ENCODE data around the gene HOPX. TPM values are rescaled to one million over a fixed set of nuclear protein-coding genes. Genes with fewer than 3 reads are reported as not detected.

HOPX gene
- total and polyA plus RNA-seq, 2 of the 4 experiments (the other 2 are of a cell fraction): 1.3 to 1.7 TPM

- Histone ChIP-seq H4K20me1 (ENCODE audit: insufficient read depth, low read length) (no peaks in the 10 kb centered on the region), H2BK5ac (ENCODE audit: low read depth, low read length, poor library complexity, severe bottlenecking) (no peak overlapping the region), H3K9me3 (ENCODE audit: control insufficient read depth, insufficient read depth, low read length) (no peaks in the 10 kb centered on the region), H3K56ac (ENCODE audit: extremely low read depth, insufficient read depth, low read length) (no peak overlapping the region), H3K27ac (ENCODE audit: insufficient read depth, low read length) (no peak overlapping the region), H3K23ac (ENCODE audit: low read depth, low read length) (no peak overlapping the region), H2AFZ (replicated peaks; ENCODE audit: low read length, poor library complexity) (no peak overlapping the region), H3K14ac (replicated peaks; ENCODE audit: low read depth, low read length) (no peak overlapping the region), H2AK9ac (replicated peaks; ENCODE audit: low read depth, low read length, poor library complexity) (no peak overlapping the region), H4K8ac (ENCODE audit: low read depth in 2 of 2, low read length in 2 of 2) (no peak overlapping the region), H3K4ac (ENCODE audit: low read depth, low read length) (no peak overlapping the region), H3K4me3 (ENCODE audit: insufficient read depth, low read depth, low read length) (no peak overlapping the region), H3K79me1 (ENCODE audit: low read depth in 1 of 2, low read length in 2 of 2) (no peaks in the 10 kb centered on the region), H4K91ac (ENCODE audit: insufficient read depth, low read depth, low read length) (no peak overlapping the region), H2AK5ac (ENCODE audit: low read depth, low read length) (no peak overlapping the region), H2BK120ac (ENCODE audit: low read depth, low read length) (no peak overlapping the region), H3K4me1 (ENCODE audit: control insufficient read depth, insufficient read depth, low read length) (no peaks in the 10 kb centered on the region), H3K27me3 (ENCODE audit: control insufficient read depth, insufficient read depth, low read length) (peaks cover 5% of the 10 kb centered on the region), H3K9ac (ENCODE audit: low read depth, low read length) (no peak overlapping the region), H3K9me1 (ENCODE audit: insufficient read depth, low read length) (no peaks in the 10 kb centered on the region), H3K18ac (ENCODE audit: low read depth, low read length) (no peak overlapping the region), H2BK15ac (ENCODE audit: low read depth, low read length) (no peak overlapping the region), H2BK20ac (ENCODE audit: low read depth, low read length) (no peak overlapping the region), H4K5ac (ENCODE audit: low read depth, low read length) (no peak overlapping the region), H3K36me3 (ENCODE audit: control insufficient read depth, insufficient read depth, low read length) (no peaks in the 10 kb centered on the region), H3K4me2 (ENCODE audit: low read depth, low read length) (no peak overlapping the region)
- in situ Hi-C loops (cut with MboI; ENCODE audit: low sequenced_read_pairs) (no loop called here), dilution Hi-C loops (cut with HindIII; ENCODE audit: low sequenced_read_pairs, unreplicated experiment) (no loop called here), intact Hi-C loops (cut with micrococcal nuclease) (no loop called here)
- BruUV-seq (replicated peaks): no TSS peak
- TF ChIP-seq RFX5 (IDR thresholded peaks at IDR 0.05; ENCODE audit: low read depth, low read length): no peak
- no peak for TF ChIP-seq CHD1 (IDR thresholded peaks at IDR 0.05; ENCODE audit: low read depth, low read length)
- TF ChIP-seq RCOR1 (IDR thresholded peaks at IDR 0.05; ENCODE audit: insufficient replicate concordance, low read length): no peak
- TF ChIP-seq MAZ (IDR thresholded peaks at IDR 0.05; ENCODE audit: borderline replicate concordance, low read depth, low read length): no peak
- TF ChIP-seq CEBPB (IDR thresholded peaks at IDR 0.05; ENCODE audit: low read depth, low read length): no peak
- no peak for TF ChIP-seq BHLHE40 (IDR thresholded peaks at IDR 0.05; ENCODE audit: low read depth, low read length)
- TF ChIP-seq POLR2A (IDR thresholded peaks at IDR 0.05; ENCODE audit: low read depth, low read length): no peak
- TF ChIP-seq ELK1 (IDR thresholded peaks at IDR 0.05; ENCODE audit: borderline replicate concordance, low read depth, low read length): no peak
- TF ChIP-seq MAFK (IDR thresholded peaks at IDR 0.05; ENCODE audit: low read depth, low read length): no peak
- no peak for TF ChIP-seq SMC3 (IDR thresholded peaks at IDR 0.05; ENCODE audit: low read depth, low read length)
- TF ChIP-seq MXI1 (IDR thresholded peaks at IDR 0.05; ENCODE audit: borderline replicate concordance, low read depth, low read length): no peak
- no peak for TF ChIP-seq NFE2L2 (IDR thresholded peaks at IDR 0.05; ENCODE audit: low read depth, low read length)
- no peak for TF ChIP-seq USF2 (IDR thresholded peaks at IDR 0.05; ENCODE audit: low read depth, low read length)
- no peak for TF ChIP-seq CTCF (conservative IDR thresholded peaks at IDR 0.05; ENCODE audit: low read depth, low read length)
- no peak for TF ChIP-seq FOS (IDR thresholded peaks at IDR 0.05; ENCODE audit: low read depth, low read length)
- no peak for TF ChIP-seq RAD21 (IDR thresholded peaks at IDR 0.05; ENCODE audit: low read length)
- DNase-seq (no peak), ATAC-seq (ENCODE audit: low read depth) (no peak)
- ChIA-PET CTCF (no interaction called here), POLR2A (ENCODE audit: unreplicated experiment) (no interaction called here)
- WGBS, 2 experiments (ENCODE audit: extremely low coverage in 2 of 2, insufficient read length in 1 of 2): no CpG with 5 or more reads among the region's 3 CpGs
Measured at GRCh38 chr4:56603297-56603696, 77.8 kb downstream of the HOPX start.
